K562 (cell line): Measurements from ENCODE around the gene ELF1. TPM values are rescaled to one million over a fixed set of nuclear protein-coding genes. Genes with fewer than 3 reads are reported as not detected.
A peak's percentile ranks its signal among the peaks of the same experiment; 100 is the strongest.

Experiments
- ATAC-seq: fragments of 200-7000 bp; cut with Tn5 transposase; 3 replicates; pipeline ENCODE4 v1.9.1; 2020; ENCODE audit warnings: moderate library complexity
- BruUV-seq: library from RNA; stranded (reverse); fragments of 400-500 nt; replicated peaks from 2 replicates; lab custom pipeline; 2021; lab: Mats Ljungman, UMichigan
- CTCF ChIA-PET: fragments of 300-600 bp; formaldehyde crosslinking; extraction: SDS; loops from one replicate; lab custom pipeline; 2021; ENCODE audit warnings: low intra/inter-chr PET ratio; lab: Yijun Ruan, JAX
- POLR2A ChIA-PET: fragments of 300-600, 350-650 bp; sonication (Branson Sonifier 250); formaldehyde crosslinking; extraction: SDS; loops from one replicate; lab custom pipeline; 2021; ENCODE audit warnings: antibody characterized with exemption, inconsistent platforms; lab: Yijun Ruan, JAX
- DNase-seq, 4 experiments: peaks; one replicate each; pipeline versions ENCODE4 v3.0.0 to v3.0.0-alpha.2; 2011 to 2018; ENCODE audit warnings: low spot score in 3 of 4, mixed read lengths in 3 of 4; ENCODE audit errors: extremely low read depth in 1 of 4
- FAIRE-seq: peaks from 2 replicates; lab custom pipeline; 2011; peaks lifted over from hg19 to GRCh38; lab: Jason Lieb, UNC
- H2AFZ ChIP-seq: 2 replicates; pipeline ENCODE4 v1.6.0; 2011; ENCODE audit warnings: low read depth, low read length, control low read depth, inconsistent platforms
- H3K27ac ChIP-seq: fragments of 200-600 bp; 3 replicates; pipeline ENCODE4 v1.8.0; 2011; ENCODE audit warnings: low read depth, mild to moderate bottlenecking, control low read depth, inconsistent platforms, low read length, moderate library complexity, mixed read lengths; ENCODE audit errors: extremely low read depth
- H3K27me3 ChIP-seq, 2 experiments: fragments of 300-600 bp in 1 of 2; 2 replicates in 1 of 2; 3 replicates in 1 of 2; pipeline versions ENCODE4 v1.6.0 to v1.8.0; 2011; ENCODE audit warnings: inconsistent platforms in 2 of 2, low read length in 2 of 2, mild to moderate bottlenecking in 1 of 2, mixed read lengths in 1 of 2, moderate library complexity in 1 of 2; ENCODE audit not compliant: control insufficient read depth in 2 of 2, insufficient read depth in 2 of 2
- H3K36me3 ChIP-seq: fragments of 300-600 bp; 3 replicates; pipeline ENCODE4 v1.8.0; 2011; ENCODE audit warnings: mild to moderate bottlenecking, low read length, inconsistent platforms; ENCODE audit not compliant: control insufficient read depth, insufficient read depth
- H3K4me1 ChIP-seq, 2 experiments: fragments of 200-600 bp in 1 of 2; replicated peaks in 1 of 2; 2 replicates in 1 of 2; 3 replicates in 1 of 2; pipeline versions ENCODE4 v1.5.1 to v1.8.0; 2011; ENCODE audit warnings: inconsistent platforms in 2 of 2, low read length in 2 of 2, mild to moderate bottlenecking in 1 of 2, mixed read lengths in 1 of 2, moderate library complexity in 1 of 2; ENCODE audit not compliant: control insufficient read depth in 2 of 2, insufficient read depth in 2 of 2
- H3K4me2 ChIP-seq: 2 replicates; pipeline ENCODE4 v1.6.1; 2011; ENCODE audit warnings: low read length, control low read depth, inconsistent platforms, mixed read lengths; ENCODE audit not compliant: insufficient read depth
- H3K4me3 ChIP-seq: fragments of 200-600 bp; sonication (generic), shearing (Covaris generic); 2 replicates; pipeline ENCODE4 v1.5.1; 2016; ENCODE audit warnings: control low read depth, inconsistent platforms
- H3K79me2 ChIP-seq: fragments of 200-600 bp; 3 replicates; pipeline ENCODE4 v1.8.0; 2011; ENCODE audit warnings: low read length, inconsistent platforms; ENCODE audit not compliant: control insufficient read depth, insufficient read depth
- H3K9ac ChIP-seq, 2 experiments: 2 replicates each; pipeline versions ENCODE4 v1.6.0 to v1.6.1; 2011; ENCODE audit warnings: low read depth in 2 of 2, low read length in 2 of 2, control low read depth in 1 of 2, inconsistent platforms in 1 of 2, mild to moderate bottlenecking in 1 of 2, mixed read lengths in 1 of 2; ENCODE audit not compliant: insufficient read depth in 1 of 2
- H3K9me1 ChIP-seq: one replicate; pipeline ENCODE4 v1.6.0; 2011; ENCODE audit warnings: inconsistent platforms, mild to moderate bottlenecking, low read length, moderate library complexity; ENCODE audit not compliant: control insufficient read depth, insufficient read depth
- H3K9me3 ChIP-seq: replicated peaks from 2 replicates; pipeline ENCODE4 v1.5.1; 2011; ENCODE audit warnings: low read depth, low read length, inconsistent platforms; ENCODE audit not compliant: control insufficient read depth, insufficient read depth
- H4K20me1 ChIP-seq: replicated peaks from 2 replicates; pipeline ENCODE4 v1.6.1; 2011; ENCODE audit warnings: low read length, inconsistent platforms, mixed read lengths; ENCODE audit not compliant: control insufficient read depth, insufficient read depth
- NR3C1 ChIP-seq: sonication (generic); formaldehyde crosslinking; IDR thresholded peaks from 2 replicates; pipeline ENCODE4 v1.8.1; 2022; ENCODE audit warnings: missing genetic modification reagents
- RAD21 ChIP-seq, 2 experiments: fragments of 250-450 bp in 1 of 2; fragments of 450-650 bp in 1 of 2; sonication (Bioruptor Pico) in 1 of 2; formaldehyde crosslinking in 1 of 2; IDR thresholded peaks in 1 of 2; conservative IDR thresholded peaks in 1 of 2; 2 replicates each; pipeline versions ENCODE4 v1.4.0 to v1.8.0; 2020 to 2022; ENCODE audit warnings: mild to moderate bottlenecking in 2 of 2, moderate library complexity in 1 of 2
- RBFOX2 ChIP-seq: fragments of 200-400 bp; formaldehyde crosslinking; IDR thresholded peaks from 2 replicates; pipeline ENCODE4 v1.6.1; 2017; ENCODE audit warnings: low read depth, mild to moderate bottlenecking, low read length, moderate library complexity
- ZBTB8A ChIP-seq: fragments of 450-650 bp; IDR thresholded peaks from 2 replicates; pipeline ENCODE4 v1.6.1; 2018; ENCODE audit warnings: mild to moderate bottlenecking, moderate library complexity; ENCODE audit not compliant: partially characterized antibody
- ZNF133 ChIP-seq: fragments of 250-450 bp; sonication (Bioruptor Pico); IDR thresholded peaks from 2 replicates; pipeline ENCODE4 v1.4.0; 2020; ENCODE audit warnings: mild to moderate bottlenecking
- ZNF212 ChIP-seq: fragments of 450-650 bp; formaldehyde crosslinking; IDR thresholded peaks from 2 replicates; pipeline ENCODE4 v1.4.0; 2020; ENCODE audit warnings: mild to moderate bottlenecking
- WGBS: fragments of 100-300 bp; shearing (Covaris generic); methylation state at CpG from one replicate; pipeline ENCODE4 v1.1.6; 2016; ENCODE audit warnings: low coverage, mixed read lengths; ENCODE audit not compliant: insufficient coverage; ENCODE audit errors: missing lambda C conversion rate; 5-methylcytosine and 5-hydroxymethylcytosine counted together
- in situ Hi-C: fragments of 300-500 bp; cut with MboI; formaldehyde crosslinking; loops from 4 replicates; pipeline ENCODE4 v1.15.0; 2018; ENCODE audit warnings: inconsistent platforms, mixed read lengths
- intact Hi-C: fragments of 100-400 bp; cut with micrococcal nuclease; formaldehyde crosslinking; loops from 2 replicates; pipeline ENCODE4 v1.14.2; 2022
- polyA plus RNA-seq, 8 experiments: library from polyadenylated mRNA; depleted of rRNA in 4 of 8; stranded (reverse) in 5 of 8; unstranded in 3 of 8; fragments of >200 nt; fragmentation: Nextera tagmentation in 2 of 8; fragmentation: Illumina TruSeq in 1 of 8; extraction: Ambion mirVana in 2 of 8; extraction: Trizol in 1 of 8; gene quantifications; 2 replicates each; pipeline versions ENCODE4 v1.2.1 to v1.2.3, GENCODE V29; 2011 to 2014; ENCODE audit warnings: inconsistent platforms in 1 of 8, missing spikeins in 1 of 8
- total RNA-seq, 7 experiments: library from RNA; depleted of rRNA in 6 of 7; stranded (reverse); fragments of >200 nt in 6 of 7; fragmentation: Illumina TruSeq in 2 of 7; extraction: Trizol in 2 of 7; gene quantifications; 2 replicates each; pipeline versions ENCODE4 v1.2.1 to v1.2.3, GENCODE V29; 2011 to 2021; ENCODE audit warnings: low replicate concordance in 1 of 7

ELF1 gene
- total and polyA plus RNA-seq, 9 of the 15 experiments (the other 6 are each of a cell fraction or from before 2014, with no cell fraction given), result 24.7 to 54.4 (median 33.4) TPM

DNA sequence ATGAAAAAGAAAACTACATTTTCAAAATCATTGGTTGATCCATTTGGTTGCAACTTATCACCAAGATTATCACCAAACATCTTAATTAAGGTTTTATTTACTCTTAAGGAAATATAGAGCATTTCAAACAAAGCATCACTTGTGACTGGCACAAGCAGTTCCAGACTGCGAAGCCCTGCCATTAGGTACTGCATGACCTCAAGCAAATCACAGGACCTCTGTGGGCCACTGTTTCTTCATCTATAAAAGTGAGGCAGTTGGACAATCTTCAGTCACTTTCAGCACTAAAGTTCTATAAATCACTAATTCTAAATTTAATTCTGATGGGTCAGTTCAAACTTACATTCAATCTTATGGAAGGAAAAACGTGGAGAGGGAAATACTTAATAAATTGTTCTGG, 2.0 kb downstream of the ELF1 start:
- FAIRE-seq (peak; percentile 11), ATAC-seq (peak; percentile 66), DNase-seq (peak in 1 of 4 experiments; percentile 52)
- no TSS peak for BruUV-seq
- Histone ChIP-seq H3K9me1 (no peaks in the 10 kb centered on the region), H3K36me3 (peaks cover 15% of the 10 kb centered on the region; the same call in 1 of the 3 replicates), H3K4me3 (peak overlapping the region; percentile 53), H3K27me3 (no peaks in the 10 kb centered on the region), H4K20me1 (no peaks in the 10 kb centered on the region), H3K27ac (peak overlapping the region; percentile 86; the same call in 2 of the 3 replicates), H3K4me1 (peaks cover 2 to 18% of the 10 kb centered on the region in 2 experiments; a peak in 4 of 5 replicates), H3K4me2 (peak overlapping the region; percentile 77), H3K79me2 (peaks cover 99% of the 10 kb centered on the region), H2AFZ (no peak overlapping the region), H3K9me3 (no peaks in the 10 kb centered on the region), H3K9ac (peak overlapping the region in 1 of 2 experiments; percentile 80; a peak in 2 of 4 replicates)
- POLR2A ChIA-PET, result no interaction called here
- TF ChIP-seq RAD21 (CRISPR knock-in tag; conservative IDR thresholded peaks at IDR 0.05 in 1 of 2, IDR thresholded peaks at IDR 0.05 in 1 of 2), result no peak
- TF ChIP-seq ZNF212 (CRISPR knock-in tag), result no peak
- TF ChIP-seq ZNF133 (CRISPR knock-in tag), result no peak
- no peak for TF ChIP-seq NR3C1 (CRISPR knock-in tag)
- no peak for TF ChIP-seq ZBTB8A
- peak; percentile 50 for TF ChIP-seq RBFOX2
- WGBS, result 0% methylated on average over 2 of the region's 2 CpGs
- in situ Hi-C loops, result no loop called here
- CTCF ChIA-PET, result no interaction called here
- intact Hi-C loops, result loop anchor here (1.0 to 5.0 kb wide), 3 partner anchors 10 to 45 kb away; partner anchors contain the start of gene WBP4
